Measurements from ENCODE around the gene CCDC190.
"Not testable (repeated sequence)": the region's sequence is repeated elsewhere in the genome, so short reads cannot be mapped to it uniquely, and the experiment has no call there.

The CCDC190 gene

DNA sequence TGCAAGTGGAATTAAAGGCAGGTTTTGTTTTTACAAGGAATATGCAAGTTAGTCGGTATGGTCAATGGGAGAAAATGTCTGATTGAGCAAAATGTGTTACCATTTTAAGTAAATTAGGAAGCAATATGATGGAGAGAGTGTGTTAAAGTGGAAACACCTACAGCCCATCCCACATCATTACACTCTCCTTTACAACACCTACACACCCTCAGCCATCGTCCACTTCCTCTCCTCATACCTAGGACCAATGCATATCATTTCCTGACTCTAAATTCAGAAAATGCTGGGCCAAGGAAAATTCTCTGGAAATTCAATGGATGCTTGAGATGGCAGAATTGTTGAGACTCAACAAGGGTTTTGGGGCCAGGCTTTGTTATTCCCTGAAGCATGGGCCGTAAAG, 16.4 kb upstream of the CCDC190 start:
- Histone ChIP-seq H3K27me3 (replicated peaks; ENCODE audit: control insufficient read depth, insufficient read depth, low read length) (no peaks in the 10 kb centered on the region), H3K36me3 (ENCODE audit: control insufficient read depth, insufficient read depth, low read length, severe bottlenecking) (no peaks in the 10 kb centered on the region), H3K9me3 (ENCODE audit: control insufficient read depth, low read length) (no peaks in the 10 kb centered on the region), H3K4me3 (ENCODE audit: low read length) (no peak overlapping the region), H3K4me1 (ENCODE audit: control insufficient read depth, insufficient read depth, low read length) (peaks cover 9% of the 10 kb centered on the region), H3K9ac (ENCODE audit: low read length) (no peak overlapping the region)
- no peak for DNase-seq (ENCODE audit: low read depth)

- H3K9ac ChIP-seq (ENCODE audit: low read length), result no peak overlapping the region
- H3K4me1 ChIP-seq (ENCODE audit: control insufficient read depth, insufficient read depth, low read length), result peaks cover 4% of the 10 kb centered on the region
- H3K4me3 ChIP-seq (ENCODE audit: low read length), result no peak overlapping the region
- peaks cover 4% of the 10 kb centered on the region for H3K9me3 ChIP-seq (ENCODE audit: control insufficient read depth, low read length)
- H3K27me3 ChIP-seq (replicated peaks; ENCODE audit: control insufficient read depth, insufficient read depth, low read length), result no peaks in the 10 kb centered on the region
- H3K36me3 ChIP-seq (ENCODE audit: control insufficient read depth, insufficient read depth, low read length, severe bottlenecking), result no peaks in the 10 kb centered on the region
- no peak for DNase-seq (ENCODE audit: low read depth)
These were observed 15.8 kb upstream of the CCDC190 start for GRCh38 chr1:162876751-162877150.

DNA sequence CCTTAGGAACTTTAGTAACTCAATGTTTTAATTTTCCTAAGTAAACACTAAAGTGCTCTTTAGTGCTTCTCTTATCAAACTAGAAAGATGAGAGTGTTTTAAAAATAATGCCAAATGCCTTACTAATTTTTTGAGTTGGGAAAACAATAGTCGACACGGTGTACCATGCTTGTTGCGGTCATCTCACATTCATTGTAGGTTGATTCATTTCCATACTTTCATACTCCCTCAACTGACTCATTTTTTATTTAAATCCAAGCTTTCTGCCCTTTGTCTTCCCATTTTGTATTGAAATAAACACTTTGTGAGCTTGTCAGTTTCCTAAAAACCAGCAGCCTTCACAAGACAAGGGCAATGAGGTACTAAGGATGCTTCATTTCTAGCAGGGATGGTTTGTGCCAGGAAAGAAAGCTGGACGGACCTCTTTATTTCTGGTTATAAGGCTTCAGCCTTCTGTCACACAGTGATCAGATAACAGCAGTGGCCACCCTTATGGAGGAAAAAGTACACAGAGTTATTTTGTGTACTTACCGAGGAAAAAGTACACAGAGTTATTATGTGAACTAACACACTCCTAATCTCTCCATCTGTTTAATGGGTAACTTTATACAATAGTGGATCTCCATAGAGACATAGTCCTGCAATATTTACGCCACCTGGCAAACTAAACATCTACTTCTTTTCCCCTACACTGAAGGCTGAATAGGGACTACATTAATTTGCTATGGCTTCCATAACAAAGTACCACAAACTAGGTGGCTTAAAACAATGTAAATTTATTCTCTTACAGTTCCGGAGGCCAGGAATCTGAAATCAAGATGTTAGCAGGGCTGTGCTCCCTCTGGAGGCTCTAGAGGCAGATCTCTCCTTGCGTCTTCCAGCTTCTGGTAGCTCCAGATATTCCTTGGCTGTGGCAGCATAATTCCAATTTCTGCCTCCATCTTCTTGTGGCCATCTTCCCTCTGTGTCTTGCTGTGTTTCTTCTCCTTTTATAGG, 13.0 kb upstream of the CCDC190 start:
- peak; percentile 74 for DNase-seq (ENCODE audit: low read depth)
- peaks cover 11% of the 10 kb centered on the region for H3K9me3 ChIP-seq (ENCODE audit: control insufficient read depth, low read length)
- H3K4me3 ChIP-seq (ENCODE audit: low read length), result no peak overlapping the region
- H3K27me3 ChIP-seq (replicated peaks; ENCODE audit: control insufficient read depth, insufficient read depth, low read length), result no peaks in the 10 kb centered on the region
- H3K9ac ChIP-seq (ENCODE audit: low read length), result no peak overlapping the region
- H3K4me1 ChIP-seq (ENCODE audit: control insufficient read depth, insufficient read depth, low read length), result peaks cover 4% of the 10 kb centered on the region
- H3K36me3 ChIP-seq (ENCODE audit: control insufficient read depth, insufficient read depth, low read length, severe bottlenecking), result no peaks in the 10 kb centered on the region

GRCh38 chr1:162872981-162873380, 12.0 kb upstream of the CCDC190 start:
- peak; percentile 26 for DNase-seq (ENCODE audit: low read depth)
- Histone ChIP-seq H3K27me3 (replicated peaks; ENCODE audit: control insufficient read depth, insufficient read depth, low read length) (no peaks in the 10 kb centered on the region), H3K4me3 (ENCODE audit: low read length) (no peak overlapping the region), H3K9ac (ENCODE audit: low read length) (no peak overlapping the region), H3K36me3 (ENCODE audit: control insufficient read depth, insufficient read depth, low read length, severe bottlenecking) (no peaks in the 10 kb centered on the region), H3K4me1 (ENCODE audit: control insufficient read depth, insufficient read depth, low read length) (peaks cover 4% of the 10 kb centered on the region), H3K9me3 (ENCODE audit: control insufficient read depth, low read length) (peaks cover 11% of the 10 kb centered on the region)

- DNase-seq (ENCODE audit: low read depth); H3K4me1 ChIP-seq (ENCODE audit: control insufficient read depth, insufficient read depth, low read length); H3K27me3 ChIP-seq (replicated peaks; ENCODE audit: control insufficient read depth, insufficient read depth, low read length); H3K9ac ChIP-seq (ENCODE audit: low read length); H3K4me3 ChIP-seq (ENCODE audit: low read length); H3K36me3 ChIP-seq (ENCODE audit: control insufficient read depth, insufficient read depth, low read length, severe bottlenecking): not testable (repeated sequence)
- H3K9me3 ChIP-seq (ENCODE audit: control insufficient read depth, low read length), result peaks cover 11% of the 10 kb centered on the region
These were observed 10.4 kb upstream of the CCDC190 start for GRCh38 chr1:162871417-162871816.

- Histone ChIP-seq H3K9me3 (ENCODE audit: control insufficient read depth, low read length) (peaks cover 13% of the 10 kb centered on the region), H3K4me3 (ENCODE audit: low read length) (no peak overlapping the region), H3K4me1 (ENCODE audit: control insufficient read depth, insufficient read depth, low read length) (peaks cover 4% of the 10 kb centered on the region), H3K9ac (ENCODE audit: low read length) (no peak overlapping the region), H3K27me3 (replicated peaks; ENCODE audit: control insufficient read depth, insufficient read depth, low read length) (no peaks in the 10 kb centered on the region), H3K36me3 (ENCODE audit: control insufficient read depth, insufficient read depth, low read length, severe bottlenecking) (no peaks in the 10 kb centered on the region)
- no peak for DNase-seq (ENCODE audit: low read depth)
These were observed 8.0 kb upstream of the CCDC190 start for GRCh38 chr1:162868972-162869371.

GRCh38 chr1:162861625-162862024, 650 bp upstream of the CCDC190 start:
- Histone ChIP-seq H3K4me1 (ENCODE audit: control insufficient read depth, insufficient read depth, low read length) (peaks cover 27% of the 10 kb centered on the region), H3K9ac (ENCODE audit: low read length) (no peak overlapping the region)

DNA sequence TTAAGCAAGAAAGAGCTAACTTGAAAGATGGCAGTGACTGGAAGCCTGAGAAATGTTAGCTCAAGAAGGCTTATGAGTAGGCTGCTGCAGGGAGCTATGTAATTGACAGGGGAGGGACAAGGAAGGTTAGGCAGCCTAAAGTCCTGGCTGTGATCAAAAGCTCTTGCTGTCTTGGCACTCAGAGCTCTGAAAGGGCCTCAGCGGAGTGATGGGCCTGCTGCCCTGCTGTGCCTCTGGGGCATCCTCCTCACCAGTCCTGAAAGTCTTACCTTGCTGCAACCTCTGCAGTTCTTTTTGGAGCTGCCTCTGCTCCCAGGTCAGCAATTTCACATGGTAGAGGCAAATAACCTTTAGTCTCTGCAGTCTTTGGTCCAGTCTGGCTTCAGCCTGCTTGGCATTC, 1.8 kb downstream of the CCDC190 start:
- no peak overlapping the region for H3K9ac ChIP-seq (ENCODE audit: low read length)
- no peaks in the 10 kb centered on the region for H3K36me3 ChIP-seq (ENCODE audit: control insufficient read depth, insufficient read depth, low read length, severe bottlenecking)
- no peak for DNase-seq (ENCODE audit: low read depth)
- no peaks in the 10 kb centered on the region for H3K9me3 ChIP-seq (ENCODE audit: control insufficient read depth, low read length)
- H3K4me3 ChIP-seq (ENCODE audit: low read length), result no peak overlapping the region
- no peaks in the 10 kb centered on the region for H3K27me3 ChIP-seq (replicated peaks; ENCODE audit: control insufficient read depth, insufficient read depth, low read length)
- peaks cover 45% of the 10 kb centered on the region for H3K4me1 ChIP-seq (ENCODE audit: control insufficient read depth, insufficient read depth, low read length)

More at GRCh38 chr1:162861625-162862024, 650 bp upstream of the CCDC190 start:
- Histone ChIP-seq H3K9me3 (ENCODE audit: control insufficient read depth, low read length) (peaks cover 2% of the 10 kb centered on the region), H3K27me3 (replicated peaks; ENCODE audit: control insufficient read depth, insufficient read depth, low read length) (no peaks in the 10 kb centered on the region), H3K36me3 (ENCODE audit: control insufficient read depth, insufficient read depth, low read length, severe bottlenecking) (no peaks in the 10 kb centered on the region), H3K4me3 (ENCODE audit: low read length) (no peak overlapping the region)
- no peak for DNase-seq (ENCODE audit: low read depth)

- peak; percentile 32 for DNase-seq (ENCODE audit: low read depth)
- Histone ChIP-seq H3K9ac (ENCODE audit: low read length) (no peak overlapping the region), H3K9me3 (ENCODE audit: control insufficient read depth, low read length) (no peaks in the 10 kb centered on the region), H3K36me3 (ENCODE audit: control insufficient read depth, insufficient read depth, low read length, severe bottlenecking) (no peaks in the 10 kb centered on the region), H3K4me1 (ENCODE audit: control insufficient read depth, insufficient read depth, low read length) (peaks cover 45% of the 10 kb centered on the region), H3K4me3 (ENCODE audit: low read length) (no peak overlapping the region), H3K27me3 (replicated peaks; ENCODE audit: control insufficient read depth, insufficient read depth, low read length) (no peaks in the 10 kb centered on the region)
These were observed 3.1 kb downstream of the CCDC190 start for GRCh38 chr1:162857850-162858249.

DNA sequence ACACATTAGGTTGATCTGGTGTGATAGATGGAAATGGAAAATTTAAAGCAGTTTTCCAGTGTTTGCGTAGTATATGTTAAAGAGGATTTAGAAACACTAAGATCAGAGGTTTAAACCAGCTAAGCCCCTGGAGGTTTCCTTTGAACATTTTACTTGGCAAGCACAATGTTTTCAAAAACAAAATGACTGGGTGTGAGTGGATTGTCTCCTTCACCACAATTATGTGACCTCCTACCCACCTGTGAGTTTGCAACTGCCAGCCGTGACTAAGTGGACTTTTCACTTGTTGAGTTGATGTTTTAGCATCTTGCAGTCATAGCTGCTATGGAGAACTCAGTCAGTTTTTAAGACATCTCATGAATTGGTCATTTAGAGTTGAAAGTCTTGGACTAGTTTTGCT, 4.7 kb downstream of the CCDC190 start:
- Histone ChIP-seq H3K27me3 (replicated peaks; ENCODE audit: control insufficient read depth, insufficient read depth, low read length) (no peaks in the 10 kb centered on the region), H3K9me3 (ENCODE audit: control insufficient read depth, low read length) (no peaks in the 10 kb centered on the region), H3K36me3 (ENCODE audit: control insufficient read depth, insufficient read depth, low read length, severe bottlenecking) (no peaks in the 10 kb centered on the region), H3K4me1 (ENCODE audit: control insufficient read depth, insufficient read depth, low read length) (peaks cover 40% of the 10 kb centered on the region), H3K9ac (ENCODE audit: low read length) (peak overlapping the region; percentile 10), H3K4me3 (ENCODE audit: low read length) (no peak overlapping the region)
- DNase-seq (ENCODE audit: low read depth), result peak; percentile 87

DNA sequence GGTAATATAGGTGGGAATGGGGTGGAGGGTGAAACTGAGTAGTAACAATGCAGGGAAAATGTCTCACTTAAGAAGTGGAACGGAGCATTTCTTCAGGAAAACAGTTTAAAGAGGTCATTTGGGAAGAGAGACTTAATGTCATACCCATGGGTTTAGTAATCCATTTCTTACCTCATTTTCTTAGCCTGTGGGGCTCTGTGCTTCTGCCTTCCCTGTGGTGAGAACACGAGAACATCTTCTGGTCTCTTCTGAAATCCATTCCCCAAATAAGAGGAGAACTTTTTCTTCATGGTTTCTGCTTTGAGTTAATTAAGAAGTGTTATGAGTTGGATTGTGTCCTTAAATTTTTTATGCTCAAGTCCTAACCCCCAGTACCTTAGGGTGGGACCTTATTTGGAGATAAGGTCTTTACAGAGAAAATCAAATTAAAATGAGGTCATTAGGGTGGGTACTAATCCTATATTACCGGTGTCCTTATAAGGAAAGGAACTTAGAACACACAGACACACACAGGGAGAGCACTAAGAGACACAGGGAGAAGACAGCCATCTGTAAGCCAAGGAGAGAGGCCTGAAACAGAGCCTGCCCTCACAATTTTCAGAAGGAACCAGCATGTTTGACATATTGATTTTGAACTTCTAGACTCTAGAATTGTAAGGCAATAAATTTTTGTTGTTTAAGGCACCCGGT, 5.4 kb downstream of the CCDC190 start:
- H3K9me3 ChIP-seq (ENCODE audit: control insufficient read depth, low read length), result no peaks in the 10 kb centered on the region
- no peak overlapping the region for H3K4me3 ChIP-seq (ENCODE audit: low read length)
- DNase-seq (ENCODE audit: low read depth), result peak; percentile 67
- H3K9ac ChIP-seq (ENCODE audit: low read length), result peak overlapping the region; percentile 10
- no peaks in the 10 kb centered on the region for H3K27me3 ChIP-seq (replicated peaks; ENCODE audit: control insufficient read depth, insufficient read depth, low read length)
- peaks cover 35% of the 10 kb centered on the region for H3K4me1 ChIP-seq (ENCODE audit: control insufficient read depth, insufficient read depth, low read length)
- no peaks in the 10 kb centered on the region for H3K36me3 ChIP-seq (ENCODE audit: control insufficient read depth, insufficient read depth, low read length, severe bottlenecking)
